Endodermal cell (in vitro differentiated cells): ENCODE measurements around the gene SNAPC1. TPM values are rescaled to one million over a fixed set of nuclear protein-coding genes. Genes with fewer than 3 reads are reported as not detected.
A peak's percentile ranks its signal among the peaks of the same experiment; 100 is the strongest.

Source experiments
- DNase-seq: peaks from one replicate; pipeline ENCODE4 v3.0.0-alpha.2; 2017
- H3K27ac ChIP-seq: 2 replicates; pipeline ENCODE4 v1.5.1; 2013; ENCODE audit warnings: mild to moderate bottlenecking, low read depth, low read length, moderate library complexity
- H3K27me3 ChIP-seq: 2 replicates; pipeline ENCODE4 v1.6.1; 2013; ENCODE audit warnings: mild to moderate bottlenecking, low read length, moderate library complexity; ENCODE audit not compliant: insufficient read depth, control insufficient read depth, poor library complexity, severe bottlenecking
- H3K36me3 ChIP-seq: 2 replicates; pipeline ENCODE4 v1.7.0; 2013; ENCODE audit warnings: mild to moderate bottlenecking, low read length, moderate library complexity; ENCODE audit not compliant: control insufficient read depth, insufficient read depth
- H3K4me1 ChIP-seq: one replicate; pipeline ENCODE4 v1.7.0; 2013; ENCODE audit warnings: low read length; ENCODE audit not compliant: control insufficient read depth, insufficient read depth
- H3K4me3 ChIP-seq: 2 replicates; pipeline ENCODE4 v1.5.1; 2013; ENCODE audit warnings: mild to moderate bottlenecking, low read length, moderate library complexity
- H3K9ac ChIP-seq: 2 replicates; pipeline ENCODE4 v1.6.1; 2013; ENCODE audit warnings: mild to moderate bottlenecking, low read length, moderate library complexity; ENCODE audit not compliant: poor library complexity, severe bottlenecking; ENCODE audit errors: extremely low read depth
- H3K9me3 ChIP-seq: 2 replicates; pipeline ENCODE4 v1.6.1; 2013; ENCODE audit warnings: mild to moderate bottlenecking, low read length, moderate library complexity; ENCODE audit not compliant: control insufficient read depth
- H3K27ac Mint-ChIP-seq: 2 replicates; pipeline ENCODE4 v1.8.0; 2020; ENCODE audit warnings: mixed read lengths
- H3K27me3 Mint-ChIP-seq: 2 replicates; pipeline ENCODE4 v1.8.0; 2021; ENCODE audit warnings: mild to moderate bottlenecking, mixed read lengths; ENCODE audit not compliant: insufficient read depth
- H3K36me3 Mint-ChIP-seq: 2 replicates; pipeline ENCODE4 v1.8.0; 2020; ENCODE audit warnings: low read depth, mixed read lengths
- H3K4me1 Mint-ChIP-seq: 2 replicates; pipeline ENCODE4 v1.8.0; 2020; ENCODE audit warnings: mixed read lengths
- H3K4me3 Mint-ChIP-seq: 2 replicates; pipeline ENCODE4 v1.8.0; 2020; ENCODE audit warnings: mild to moderate bottlenecking, moderate library complexity, mixed read lengths
- H3K9me3 Mint-ChIP-seq: 2 replicates; pipeline ENCODE4 v1.8.0; 2020; ENCODE audit warnings: mild to moderate bottlenecking, mixed read lengths
- CTCF ChIP-seq: fragments of 200-600 bp; sonication (generic); conservative IDR thresholded peaks from 2 replicates; pipeline ENCODE4 v1.5.0; 2021; ENCODE audit warnings: antibody characterized with exemption, mild to moderate bottlenecking
- WGBS, 2 experiments: methylation state at CpG; one replicate each; pipeline versions ENCODE4 v1.1.5 to v1.1.7; 2013; ENCODE audit warnings: missing lambda C conversion rate in 2 of 2, mixed read lengths in 1 of 2; ENCODE audit not compliant: insufficient coverage in 1 of 2, insufficient read length in 1 of 2; 5-methylcytosine and 5-hydroxymethylcytosine counted together
- total RNA-seq, 2 donors: library from RNA; stranded (reverse); fragmentation: NEBNext Ultra II Directional in 1 of 2; extraction: Animal tissue kit (Norgen Biotek cat#: 25700) in 1 of 2; gene quantifications; 2 replicates in 1 of 2; 3 replicates in 1 of 2; pipeline ENCODE4 v1.2.1, GENCODE V29; 2021

Gene SNAPC1
- total RNA-seq, 2 donors from 2014 or later, result 8.6 to 21.6 TPM

- DNase-seq, result no peak
- Histone ChIP-seq H3K27ac (no peak overlapping the region), H3K9me3 (no peaks in the 10 kb centered on the region), H3K4me3 (peak overlapping the region; percentile 69), H3K4me1 (no peaks in the 10 kb centered on the region), H3K9ac (no peak overlapping the region), H3K36me3 (no peaks in the 10 kb centered on the region), H3K27me3 (peaks cover 54% of the 10 kb centered on the region)
- Mint-ChIP-seq H3K4me3 (peak overlapping the region; percentile 71), H3K9me3 (no peaks in the 10 kb centered on the region), H3K27ac (no peak overlapping the region), H3K27me3 (peaks cover 64% of the 10 kb centered on the region), H3K4me1 (peaks cover 9% of the 10 kb centered on the region), H3K36me3 (no peaks in the 10 kb centered on the region)
- 57 to 75% methylated on average over 11 to 14 of the region's 15 CpGs for WGBS, 2 experiments
- no peak for TF ChIP-seq CTCF
Observed at GRCh38 chr14:61811882-61812346, 49.7 kb downstream of the SNAPC1 start.

GRCh38 chr14:61812347-61813095, 50.3 kb downstream of the SNAPC1 start, which contains the start of gene SYT16:
TSS of gene SYT16 (plus strand) at chr14:61812703.
- H3K4me3 ChIP-seq, result peak within 1 kb of the TSS; percentile 78

GRCh38 chr14:61813096-61813606, 50.9 kb downstream of the SNAPC1 start:
- H3K9me3 Mint-ChIP-seq, result no peaks in the 10 kb centered on the region
- Histone ChIP-seq H3K9ac (no peak overlapping the region), H3K27ac (no peak overlapping the region), H3K27me3 (peaks cover 54% of the 10 kb centered on the region), H3K4me3 (peak overlapping the region; percentile 78), H3K4me1 (no peaks in the 10 kb centered on the region), H3K9me3 (no peaks in the 10 kb centered on the region), H3K36me3 (no peaks in the 10 kb centered on the region)
- DNase-seq, result no peak
- H3K27ac Mint-ChIP-seq, result no peak overlapping the region
- H3K4me1 Mint-ChIP-seq, result peaks cover 9% of the 10 kb centered on the region
- no peak for TF ChIP-seq CTCF
- peak overlapping the region; percentile 71 for H3K4me3 Mint-ChIP-seq
- peaks cover 64% of the 10 kb centered on the region for H3K27me3 Mint-ChIP-seq
- WGBS, 2 experiments, result 23 to 47% methylated on average over 12 to 25 of the region's 25 CpGs
- H3K36me3 Mint-ChIP-seq, result no peaks in the 10 kb centered on the region

More at GRCh38 chr14:61812347-61813095, 50.3 kb downstream of the SNAPC1 start, which contains the start of gene SYT16:
- Mint-ChIP-seq H3K27ac (no peak within 1 kb of the TSS), H3K4me1 (peaks cover 9% of the 10 kb centered on the region), H3K4me3 (peak within 1 kb of the TSS; percentile 71), H3K36me3 (no peaks in the 10 kb centered on the region), H3K27me3 (peaks cover 64% of the 10 kb centered on the region), H3K9me3 (no peaks in the 10 kb centered on the region)
- H3K9ac ChIP-seq, result peak within 1 kb of the TSS; percentile 15
- no peak within 1 kb of the TSS for H3K27ac ChIP-seq
- no peaks in the 10 kb centered on the region for H3K4me1 ChIP-seq
- H3K9me3 ChIP-seq, result no peaks in the 10 kb centered on the region
- H3K36me3 ChIP-seq, result no peaks in the 10 kb centered on the region
- WGBS, 2 experiments, result 2% methylated on average over 94 of the region's 95 CpGs; no CpG with 5 or more reads in 1 of the 2 experiments
- H3K27me3 ChIP-seq, result peaks cover 54% of the 10 kb centered on the region
- peak; percentile 81 for DNase-seq
- no peak for TF ChIP-seq CTCF
